Suprapubic skin (tissue), 4 donors: ENCODE data around the gene ASH1L. TPM values are rescaled to one million over a fixed set of nuclear protein-coding genes. Genes with fewer than 3 reads are reported as not detected.
"Not testable (repeated sequence)": the region's sequence is repeated elsewhere in the genome, so short reads cannot be mapped to it uniquely, and the experiment has no call there.

ENCODE experiments used
- DNase-seq, 2 donors: peaks; one replicate each; pipeline ENCODE4 v3.0.0-alpha.2; 2019; ENCODE audit warnings: low spot score in 2 of 2
- H3K27ac ChIP-seq: fragments of 200-600 bp; sonication (generic); one replicate; pipeline ENCODE4 v1.5.1; 2019
- H3K27me3 ChIP-seq: fragments of 200-600 bp; sonication (generic); one replicate; pipeline ENCODE4 v1.5.1; 2019
- H3K36me3 ChIP-seq: fragments of 200-600 bp; sonication (generic); one replicate; pipeline ENCODE4 v1.5.1; 2019
- H3K4me1 ChIP-seq: fragments of 200-600 bp; sonication (generic); one replicate; pipeline ENCODE4 v1.5.1; 2019
- H3K4me3 ChIP-seq: fragments of 200-600 bp; sonication (generic); one replicate; pipeline ENCODE4 v1.5.1; 2019; ENCODE audit warnings: mild to moderate bottlenecking
- H3K9me3 ChIP-seq: fragments of 200-600 bp; sonication (generic); one replicate; pipeline ENCODE4 v1.5.1; 2019
- EP300 ChIP-seq: sonication (generic); formaldehyde crosslinking; IDR thresholded peaks from one replicate; pipeline ENCODE4 v1.6.1; 2017; ENCODE audit warnings: antibody characterized with exemption
- POLR2A ChIP-seq, 2 donors: fragments of 450-650 bp; IDR thresholded peaks; one replicate each; pipeline ENCODE4 v1.6.1; 2017; ENCODE audit warnings: antibody characterized with exemption in 2 of 2, mild to moderate bottlenecking in 2 of 2, moderate library complexity in 2 of 2
- POLR2AphosphoS5 ChIP-seq, 3 donors: sonication (generic); formaldehyde crosslinking; IDR thresholded peaks; one replicate each; pipeline ENCODE4 v1.6.1; 2017; ENCODE audit warnings: antibody characterized with exemption in 3 of 3
- WGBS: methylation state at CpG from one replicate; pipeline ENCODE4 v1.1.5; 2018; 5-methylcytosine and 5-hydroxymethylcytosine counted together
- total RNA-seq, 4 donors: library from RNA; depleted of rRNA; stranded (reverse); fragments of >200 nt; gene quantifications; one replicate each; pipeline ENCODE4 v1.1.0, GENCODE V29; 2016
- TF ChIP-seq, protein P1 (sequence below), 2 donors: fragments of 200-600 bp in 1 of 2; fragments of 450-650 bp in 1 of 2; sonication (generic) in 1 of 2; IDR thresholded peaks; one replicate each; pipeline ENCODE4 v1.5.1; 2016 to 2019; ENCODE audit warnings: antibody characterized with exemption in 2 of 2, mild to moderate bottlenecking in 1 of 2, moderate library complexity in 1 of 2

Gene ASH1L
- total RNA-seq, 4 donors from 2014 or later: 51.9 to 121 (median 66.2) TPM

DNA sequence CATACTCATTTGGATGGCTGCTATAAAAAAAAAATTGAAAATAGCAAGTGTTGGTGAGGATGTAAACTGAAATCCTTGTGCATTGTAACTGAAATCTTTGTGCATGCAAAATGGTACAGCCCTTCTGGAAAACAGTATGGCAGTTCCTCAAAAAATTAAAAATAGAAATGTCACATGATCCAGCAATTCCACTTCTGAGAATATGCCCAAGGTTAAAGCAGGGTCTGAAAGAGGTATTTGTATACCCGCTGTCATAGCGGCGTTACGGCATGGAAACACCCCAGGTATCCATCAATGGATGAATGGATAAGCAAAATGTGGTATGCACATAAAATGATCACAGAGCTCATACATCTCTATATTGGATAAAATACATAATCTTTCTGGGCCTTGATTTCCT lies 125.2 kb downstream of the ASH1L start:
- peaks cover 47% of the 10 kb centered on the region for H3K36me3 ChIP-seq
- H3K27ac ChIP-seq: no peak overlapping the region
- no peaks in the 10 kb centered on the region for H3K27me3 ChIP-seq
- no peak for DNase-seq
- WGBS: 97% methylated on average over 4 of the region's 4 CpGs
- H3K4me3 ChIP-seq: no peak overlapping the region
- no peaks in the 10 kb centered on the region for H3K4me1 ChIP-seq
- no peak for TF ChIP-seq EP300
- TF ChIP-seq, protein P1, sequence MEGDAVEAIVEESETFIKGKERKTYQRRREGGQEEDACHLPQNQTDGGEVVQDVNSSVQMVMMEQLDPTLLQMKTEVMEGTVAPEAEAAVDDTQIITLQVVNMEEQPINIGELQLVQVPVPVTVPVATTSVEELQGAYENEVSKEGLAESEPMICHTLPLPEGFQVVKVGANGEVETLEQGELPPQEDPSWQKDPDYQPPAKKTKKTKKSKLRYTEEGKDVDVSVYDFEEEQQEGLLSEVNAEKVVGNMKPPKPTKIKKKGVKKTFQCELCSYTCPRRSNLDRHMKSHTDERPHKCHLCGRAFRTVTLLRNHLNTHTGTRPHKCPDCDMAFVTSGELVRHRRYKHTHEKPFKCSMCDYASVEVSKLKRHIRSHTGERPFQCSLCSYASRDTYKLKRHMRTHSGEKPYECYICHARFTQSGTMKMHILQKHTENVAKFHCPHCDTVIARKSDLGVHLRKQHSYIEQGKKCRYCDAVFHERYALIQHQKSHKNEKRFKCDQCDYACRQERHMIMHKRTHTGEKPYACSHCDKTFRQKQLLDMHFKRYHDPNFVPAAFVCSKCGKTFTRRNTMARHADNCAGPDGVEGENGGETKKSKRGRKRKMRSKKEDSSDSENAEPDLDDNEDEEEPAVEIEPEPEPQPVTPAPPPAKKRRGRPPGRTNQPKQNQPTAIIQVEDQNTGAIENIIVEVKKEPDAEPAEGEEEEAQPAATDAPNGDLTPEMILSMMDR (IDR thresholded peaks at IDR 0.05): no peak
- no peaks in the 10 kb centered on the region for H3K9me3 ChIP-seq

DNA sequence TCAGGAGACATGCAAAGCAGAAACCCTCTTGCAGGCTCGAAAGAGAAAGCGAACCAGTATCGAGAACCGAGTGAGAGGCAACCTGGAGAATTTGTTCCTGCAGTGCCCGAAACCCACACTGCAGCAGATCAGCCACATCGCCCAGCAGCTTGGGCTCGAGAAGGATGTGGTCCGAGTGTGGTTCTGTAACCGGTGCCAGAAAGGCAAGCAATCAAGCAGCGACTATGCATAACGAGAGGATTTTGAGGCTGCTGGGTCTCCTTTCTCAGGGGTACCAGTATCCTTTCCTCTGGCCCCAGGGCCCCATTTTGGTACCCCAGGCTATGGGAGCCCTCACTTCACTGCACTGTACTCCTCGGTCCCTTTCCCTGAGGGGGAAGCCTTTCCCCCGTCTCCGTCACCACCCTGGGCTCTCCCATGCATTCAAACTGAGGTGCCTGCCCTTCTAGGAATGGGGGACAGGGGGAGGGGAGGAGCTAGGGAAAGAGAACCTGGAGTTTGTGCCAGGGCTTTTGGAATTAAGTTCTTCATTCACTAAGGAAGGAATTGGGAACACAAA lies 128.7 kb downstream of the ASH1L start:
- not testable (repeated sequence) for DNase-seq, H3K9me3 ChIP-seq, H3K4me3 ChIP-seq, H3K27me3 ChIP-seq, H3K4me1 ChIP-seq, H3K27ac ChIP-seq
- peaks cover 55% of the 10 kb centered on the region for H3K36me3 ChIP-seq
- WGBS: 94% methylated on average over 14 of the region's 14 CpGs

- peaks cover 52% of the 10 kb centered on the region for H3K36me3 ChIP-seq
- not testable (repeated sequence) for H3K27ac ChIP-seq, H3K27me3 ChIP-seq, H3K9me3 ChIP-seq, H3K4me1 ChIP-seq, H3K4me3 ChIP-seq, DNase-seq
- WGBS: 93% methylated on average over 21 of the region's 23 CpGs
Measured at GRCh38 chr1:155433128-155433830, 129.3 kb downstream of the ASH1L start.

- Histone ChIP-seq H3K27me3 (no peaks in the 10 kb centered on the region), H3K4me1 (no peaks in the 10 kb centered on the region), H3K36me3 (peaks cover 6% of the 10 kb centered on the region), H3K4me3 (no peak overlapping the region), H3K27ac (no peak overlapping the region), H3K9me3 (no peaks in the 10 kb centered on the region)
- WGBS: 82% methylated on average over 7 of the region's 7 CpGs
- TF ChIP-seq EP300 (no peak), POLR2A (IDR thresholded peaks at IDR 0.05) (no peak), POLR2AphosphoS5 (IDR thresholded peaks at IDR 0.05) (no peak)
- TF ChIP-seq, protein P1 (IDR thresholded peaks at IDR 0.05): no peak
- no peak for DNase-seq
Measured at GRCh38 chr1:155424091-155424490, 138.5 kb downstream of the ASH1L start.

GRCh38 chr1:155420788-155421187 lies 141.8 kb downstream of the ASH1L start:
- no peak for DNase-seq
- TF ChIP-seq, protein P1 (IDR thresholded peaks at IDR 0.05): no peak
- TF ChIP-seq EP300 (no peak), POLR2A (IDR thresholded peaks at IDR 0.05) (no peak), POLR2AphosphoS5 (IDR thresholded peaks at IDR 0.05) (no peak)
- no peaks in the 10 kb centered on the region for H3K4me1 ChIP-seq
- H3K27ac ChIP-seq: no peak overlapping the region
- H3K4me3 ChIP-seq: no peak overlapping the region
- 87% methylated on average over 2 of the region's 2 CpGs for WGBS
- no peaks in the 10 kb centered on the region for H3K27me3 ChIP-seq
- no peaks in the 10 kb centered on the region for H3K9me3 ChIP-seq
- no peaks in the 10 kb centered on the region for H3K36me3 ChIP-seq

GRCh38 chr1:155411840-155412239 lies 150.8 kb downstream of the ASH1L start:
- 87% methylated on average over 9 of the region's 9 CpGs for WGBS
- not testable (repeated sequence) for H3K27ac ChIP-seq, DNase-seq, H3K27me3 ChIP-seq, H3K4me3 ChIP-seq, H3K4me1 ChIP-seq, H3K9me3 ChIP-seq
- peaks cover 31% of the 10 kb centered on the region for H3K36me3 ChIP-seq

GRCh38 chr1:155410931-155411330 lies 151.7 kb downstream of the ASH1L start:
- Histone ChIP-seq H3K4me3 (no peak overlapping the region), H3K36me3 (peaks cover 31% of the 10 kb centered on the region)

More at GRCh38 chr1:155410931-155411330, 151.7 kb downstream of the ASH1L start:
- Histone ChIP-seq H3K4me1 (no peaks in the 10 kb centered on the region), H3K27ac (no peak overlapping the region), H3K27me3 (no peaks in the 10 kb centered on the region), H3K9me3 (no peaks in the 10 kb centered on the region)
- DNase-seq: no peak
- TF ChIP-seq POLR2AphosphoS5 (IDR thresholded peaks at IDR 0.05) (no peak), EP300 (no peak), POLR2A (IDR thresholded peaks at IDR 0.05) (no peak)
- TF ChIP-seq, protein P1 (IDR thresholded peaks at IDR 0.05): no peak
- WGBS: 100% methylated on average over 1 of the region's 1 CpG
